Measurements from ENCODE around the gene ACE. TPM values are rescaled to one million over a fixed set of nuclear protein-coding genes. Genes with fewer than 3 reads are reported as not detected.

The ACE gene
- polyA plus RNA-seq, 1 experiment = 3.1 TPM

DNA sequence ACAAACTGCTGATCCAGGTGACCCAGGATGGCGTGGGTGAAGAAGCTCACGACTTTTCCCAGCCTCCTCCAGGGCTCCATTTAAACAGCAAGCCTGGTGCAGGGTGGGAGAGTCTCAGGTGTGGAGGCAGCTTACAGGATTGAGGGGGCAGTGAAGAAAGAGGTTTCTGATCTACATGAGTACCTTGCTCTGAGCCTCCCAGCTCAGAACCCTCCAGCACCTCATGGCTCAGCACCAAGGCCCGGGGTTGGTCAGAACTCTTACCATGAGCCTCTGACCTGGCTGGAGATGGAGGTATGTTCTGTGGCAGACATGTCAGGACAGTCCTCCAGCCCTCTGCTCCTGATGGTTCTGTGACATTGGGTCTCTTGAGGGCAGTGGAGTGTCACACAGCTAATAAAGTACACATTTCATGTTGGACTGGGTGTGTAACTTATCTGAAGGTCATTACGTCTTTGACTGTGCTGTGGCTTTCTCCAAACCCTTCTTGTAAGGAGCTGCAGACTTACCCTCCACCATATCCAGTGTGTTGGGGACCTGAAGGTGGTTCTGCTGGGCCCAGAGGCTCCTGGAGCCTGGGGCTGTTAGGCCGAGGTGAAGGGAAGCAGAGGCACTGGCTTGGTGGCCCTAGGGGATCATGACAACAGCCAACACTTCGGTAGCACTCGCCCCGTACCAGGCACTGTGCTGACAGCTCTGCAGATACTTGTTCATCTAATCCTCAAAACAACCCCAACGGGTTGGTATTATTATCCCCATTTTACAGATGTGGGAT, 69.6 kb downstream of the ACE start:
- POLR2A ChIA-PET = no interaction called here
- no peaks in the 10 kb centered on the region for H3K36me3 ChIP-seq (ENCODE audit: control insufficient read depth, insufficient read depth, low read length)
- H3K4me3 ChIP-seq (ENCODE audit: low read depth, low read length) = no peak overlapping the region
- H3K27me3 ChIP-seq (ENCODE audit: control insufficient read depth, insufficient read depth, low read length) = no peaks in the 10 kb centered on the region; the same call in 1 of the 2 replicates
- no peak for DNase-seq (ENCODE audit: low read depth)
- TF ChIP-seq CTCF (IDR thresholded peaks at IDR 0.05; ENCODE audit: insufficient read depth, low read depth, low read length) = no peak
- CTCF ChIA-PET = no interaction called here

GRCh38 chr17:63547083-63547523, 70.2 kb downstream of the ACE start:
- ChIA-PET POLR2A (no interaction called here), CTCF (no interaction called here)
- H3K27me3 ChIP-seq (ENCODE audit: control insufficient read depth, insufficient read depth, low read length) = no peaks in the 10 kb centered on the region; the same call in 1 of the 2 replicates
- TF ChIP-seq CTCF (IDR thresholded peaks at IDR 0.05; ENCODE audit: insufficient read depth, low read depth, low read length) = no peak
- H3K4me3 ChIP-seq (ENCODE audit: low read depth, low read length) = no peak overlapping the region
- DNase-seq (ENCODE audit: low read depth) = no peak
- H3K36me3 ChIP-seq (ENCODE audit: control insufficient read depth, insufficient read depth, low read length) = no peaks in the 10 kb centered on the region

Other genes starting within 250 kb of the ACE start
- 13.0 and 17.1 TPM in 2 replicates for gene CYB561, start 30.8 kb upstream of the ACE start, polyA plus RNA-seq (2011; rRNA removed)
- gene KCNH6, start 46.3 kb downstream of the ACE start, polyA plus RNA-seq (2011; rRNA removed) = 0.04 and 0.10 TPM in 2 replicates
- 24.8 and 57.4 TPM in 2 replicates for gene DCAF7, start 73.4 kb downstream of the ACE start, polyA plus RNA-seq (2011; rRNA removed)
- gene TACO1, start 123.8 kb downstream of the ACE start, polyA plus RNA-seq (2011; rRNA removed) = 19.5 and 23.5 TPM in 2 replicates
- gene MAP3K3, start 145.4 kb downstream of the ACE start, polyA plus RNA-seq (2011; rRNA removed) = 20.2 and 32.5 TPM in 2 replicates
- 7.9 and 13.8 TPM in 2 replicates for gene LIMD2, start 223.1 kb downstream of the ACE start, polyA plus RNA-seq (2011; rRNA removed)

All from BJ (cell line).